GM21723 (cell line): ENCODE data around the gene CGNL1.

ENCODE experiments used
- ATAC-seq: cut with Tn5 transposase; IDR thresholded peaks from one replicate; pipeline ENCODE4 v1.9.1; 2021; ENCODE audit warnings: mild to moderate bottlenecking, moderate library complexity; ENCODE audit not compliant: unreplicated experiment

Gene CGNL1

GRCh38 chr15:57591822-57592367 lies 215.6 kb downstream of the CGNL1 start, which contains the start of gene MYZAP:
Gene MYZAP (plus strand): TSS chr15:57591904. CDS start chr15:57592035, 131 bp downstream.
- no peak for ATAC-seq

DNA sequence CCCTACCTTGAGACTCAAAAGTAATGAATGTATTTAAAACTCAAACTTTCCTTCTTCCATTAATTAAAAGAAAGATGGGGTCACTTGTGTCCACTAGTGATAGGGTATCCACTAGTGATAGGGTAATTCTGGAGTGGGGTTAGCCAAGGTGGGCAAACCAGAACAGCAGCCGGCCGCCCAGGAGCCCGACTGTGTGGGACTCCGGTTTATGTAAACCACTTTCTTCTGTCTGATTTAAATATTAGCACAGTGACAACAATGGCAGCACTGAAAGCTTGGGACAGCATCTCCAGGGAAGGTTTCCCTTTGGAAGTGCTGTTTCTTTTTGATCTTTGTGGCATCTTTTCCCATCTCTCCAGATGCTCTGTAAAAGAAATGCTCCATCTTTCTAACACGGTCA lies 216.1 kb downstream of the CGNL1 start:
- ATAC-seq, result no peak

DNA sequence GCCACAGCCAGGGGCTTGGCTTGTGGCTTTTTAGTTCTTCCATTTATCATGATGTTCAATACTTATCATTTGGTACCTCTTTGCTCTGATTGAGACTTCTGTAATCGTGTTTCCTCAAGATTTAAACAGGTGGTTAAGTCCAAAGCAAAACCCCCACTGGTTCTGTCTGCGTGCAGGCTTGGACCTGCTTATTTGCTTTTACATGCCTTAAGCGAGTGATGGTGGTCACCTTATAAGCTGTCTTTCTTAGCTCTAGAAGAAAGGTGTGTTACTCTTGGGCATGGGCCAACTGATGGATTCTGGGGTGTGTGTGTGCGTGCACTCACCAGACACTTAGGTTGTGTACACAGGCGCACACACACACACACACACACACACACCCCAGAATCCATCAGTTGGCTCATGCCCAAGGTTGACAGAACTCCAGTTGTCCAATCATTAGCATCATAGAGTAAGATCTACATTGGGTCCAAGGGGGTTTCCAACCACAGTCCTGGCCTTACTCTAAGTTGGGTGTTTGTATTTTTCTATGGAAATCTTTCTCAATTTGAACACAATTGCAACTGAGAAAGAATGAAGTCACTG lies 216.6 kb downstream of the CGNL1 start:
- ATAC-seq, result no peak

DNA sequence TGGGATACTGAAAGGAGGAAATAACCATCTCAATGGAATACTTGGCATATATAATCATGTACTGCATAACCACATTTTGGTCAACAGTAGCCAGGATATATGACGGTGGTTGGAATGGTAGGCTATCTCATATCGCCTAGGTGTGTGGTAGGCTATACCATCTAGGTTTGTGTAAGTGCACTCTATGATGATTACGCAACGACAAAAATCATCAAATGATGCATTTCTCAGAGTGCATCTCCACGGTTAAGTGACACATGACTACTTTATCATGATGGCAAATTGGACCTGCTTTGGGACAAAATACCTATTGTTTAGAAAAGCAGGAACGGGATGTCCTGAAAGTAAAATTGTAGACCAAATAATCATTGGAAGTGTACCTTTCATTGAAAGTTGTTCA lies 218.2 kb downstream of the CGNL1 start:
- no peak for ATAC-seq

DNA sequence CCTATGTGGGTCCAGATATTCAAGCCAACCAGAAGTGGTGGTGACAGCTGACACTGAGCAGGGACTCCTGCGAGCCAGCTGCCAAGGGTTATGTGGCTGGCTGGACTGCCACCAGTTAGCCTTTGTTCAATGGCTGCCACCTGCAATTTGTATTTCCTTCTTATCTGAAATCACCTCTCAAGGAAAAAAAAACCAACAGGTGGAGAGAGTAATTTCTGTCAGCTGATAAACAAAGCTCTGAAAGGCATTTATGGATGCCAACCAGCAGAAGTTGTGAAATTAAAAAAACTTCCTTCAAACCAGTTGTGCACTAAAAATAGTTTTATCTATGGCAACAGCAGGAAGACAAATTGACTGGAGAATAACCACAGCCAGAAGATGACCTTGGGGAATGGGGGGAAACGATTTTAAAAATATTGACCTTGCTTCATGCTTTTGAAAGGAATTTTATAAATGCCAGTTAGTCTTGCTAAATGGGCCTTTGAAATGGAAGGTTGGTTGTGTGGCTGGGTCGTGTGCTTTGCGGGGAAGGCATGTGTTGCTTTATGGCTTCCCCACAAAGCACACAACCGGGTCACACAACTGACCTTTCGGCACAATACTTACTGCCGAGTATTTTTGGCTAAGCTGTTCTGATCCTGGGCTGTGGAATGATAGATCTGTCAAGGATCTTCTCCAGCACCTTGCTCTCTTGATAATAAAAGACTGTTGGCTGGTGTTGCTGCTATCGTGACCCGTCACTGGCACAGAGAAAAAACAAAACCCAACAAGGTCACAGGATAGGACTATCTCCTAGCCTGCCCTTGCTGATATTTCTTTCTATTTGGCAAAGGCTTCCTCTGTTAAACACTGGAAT lies 218.9 kb downstream of the CGNL1 start:
- ATAC-seq, result no peak

DNA sequence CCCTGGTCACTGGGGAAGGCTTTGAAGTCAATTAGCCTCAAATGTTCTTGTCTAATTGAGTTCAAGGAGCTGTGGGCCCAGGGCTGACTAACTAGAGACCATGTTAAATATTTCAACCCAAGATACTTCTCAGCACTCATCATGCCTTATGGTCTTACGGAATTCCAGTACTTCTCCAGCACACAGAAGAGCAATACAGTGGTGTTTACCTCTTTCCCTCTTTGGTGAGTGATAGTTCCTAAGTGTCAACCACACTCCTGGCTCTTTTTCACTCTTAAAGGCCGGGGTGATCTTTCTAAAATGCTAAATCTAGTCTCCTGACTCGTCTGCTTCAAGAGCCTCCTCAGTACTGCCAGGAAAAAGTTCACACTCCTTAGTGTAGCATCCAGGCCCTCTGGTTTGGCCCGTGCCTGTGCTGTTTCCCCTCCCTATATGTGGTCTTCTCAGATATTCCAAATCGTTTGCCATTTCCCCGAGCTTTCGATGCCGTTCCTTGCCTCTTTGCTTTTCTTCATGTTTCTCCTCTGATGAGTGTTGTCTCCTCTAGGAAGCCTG lies 220.1 kb downstream of the CGNL1 start:
- no peak for ATAC-seq

GRCh38 chr15:57596978-57597377 lies 220.7 kb downstream of the CGNL1 start:
- ATAC-seq, result no peak

DNA sequence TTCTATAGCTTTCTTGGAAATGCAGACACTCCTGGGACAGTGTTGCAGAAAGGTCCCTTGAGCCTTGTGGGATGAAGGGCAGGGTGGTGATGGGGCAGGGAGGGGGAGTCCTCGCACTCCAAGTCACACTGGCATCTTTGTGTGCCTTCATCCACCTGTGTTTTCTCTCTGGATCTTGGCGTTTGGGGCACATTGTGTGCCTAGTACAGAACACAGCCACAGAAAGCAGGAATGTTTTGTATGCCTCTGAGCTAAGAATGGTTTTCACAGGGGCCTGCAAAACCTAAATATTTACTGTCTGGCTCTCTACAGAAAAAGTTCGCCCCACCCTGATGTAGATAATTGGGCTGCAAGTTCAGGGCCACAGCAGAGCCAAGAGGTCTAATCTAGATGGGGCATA lies 221.1 kb downstream of the CGNL1 start:
- no peak for ATAC-seq

- ATAC-seq, result no peak
Measured at GRCh38 chr15:57598346-57598745, 222.0 kb downstream of the CGNL1 start.

- no peak for ATAC-seq
Measured at GRCh38 chr15:57599296-57599810, 223.0 kb downstream of the CGNL1 start.

GRCh38 chr15:57600197-57600596 lies 223.9 kb downstream of the CGNL1 start:
- no peak for ATAC-seq
